Smooth muscle cell (in vitro differentiated cells): Measurements from ENCODE around the gene IGFBPL1. TPM values are rescaled to one million over a fixed set of nuclear protein-coding genes. Genes with fewer than 3 reads are reported as not detected.

Experiments used
- DNase-seq: peaks from one replicate; lab custom pipeline; 2025; ENCODE audit not compliant: unreplicated experiment; lab: John Stamatoyannopoulos, UW
- H2AFZ ChIP-seq: fragments of 200-600 bp; sonication (generic); 2 replicates; pipeline ENCODE4 v1.6.0; 2016; ENCODE audit warnings: antibody characterized with exemption, low read depth, mild to moderate bottlenecking
- H3F3A ChIP-seq: fragments of 200-600 bp; sonication (generic); 2 replicates; pipeline ENCODE4 v1.6.0; 2017; ENCODE audit warnings: antibody characterized with exemption, low read depth
- H3K27ac ChIP-seq: fragments of 200-600 bp; sonication (generic); 2 replicates; pipeline ENCODE4 v1.5.1; 2016; ENCODE audit warnings: low read depth, mild to moderate bottlenecking
- H3K27me3 ChIP-seq: fragments of 200-600 bp; sonication (generic); 2 replicates; pipeline ENCODE4 v1.6.1; 2016; ENCODE audit warnings: low read depth, mild to moderate bottlenecking
- H3K36me3 ChIP-seq: fragments of 200-600 bp; sonication (generic); 2 replicates; pipeline ENCODE4 v1.5.1; 2016; ENCODE audit warnings: low read depth
- H3K4me1 ChIP-seq: fragments of 200-600 bp; sonication (generic); 2 replicates; pipeline ENCODE4 v1.5.1; 2016; ENCODE audit warnings: low read depth
- H3K4me2 ChIP-seq: fragments of 200-600 bp; sonication (generic); 2 replicates; pipeline ENCODE4 v1.6.0; 2016; ENCODE audit warnings: mild to moderate bottlenecking
- H3K4me3 ChIP-seq: fragments of 200-600 bp; sonication (generic); 2 replicates; pipeline ENCODE4 v1.5.1; 2016; ENCODE audit warnings: mild to moderate bottlenecking
- H3K79me2 ChIP-seq: fragments of 200-600 bp; sonication (generic); 2 replicates; pipeline ENCODE4 v1.6.0; 2016; ENCODE audit warnings: low read depth, mild to moderate bottlenecking
- H3K9ac ChIP-seq: fragments of 200-600 bp; sonication (generic); 2 replicates; pipeline ENCODE4 v1.6.0; 2016; ENCODE audit warnings: low read depth
- H3K9me3 ChIP-seq: fragments of 200-600 bp; sonication (generic); replicated peaks from 2 replicates; pipeline ENCODE4 v1.5.1; 2016; ENCODE audit warnings: low read depth
- H4K20me1 ChIP-seq: fragments of 200-600 bp; sonication (generic); 2 replicates; pipeline ENCODE4 v1.6.0; 2016; ENCODE audit warnings: low read depth
- WGBS: methylation state at CpG from one replicate; pipeline ENCODE4 v1.1.7; 2016; ENCODE audit warnings: low lambda C conversion rate; 5-methylcytosine and 5-hydroxymethylcytosine counted together
- polyA plus RNA-seq: library from polyadenylated mRNA; unstranded; fragments of >200 nt; fragmentation: Nextera tagmentation; extraction: Ambion mirVana; gene quantifications from 2 replicates; pipeline ENCODE4 v1.2.1, GENCODE V29; 2016
- total RNA-seq: library from RNA; depleted of rRNA; stranded (reverse); fragments of >200 nt; gene quantifications from 2 replicates; pipeline ENCODE4 v1.2.3, GENCODE V29; 2014
- TF ChIP-seq, protein P1 (sequence below): fragments of 200-600 bp; sonication (generic); IDR thresholded peaks from 2 replicates; pipeline ENCODE4 v1.5.1; 2017; ENCODE audit warnings: borderline replicate concordance, mild to moderate bottlenecking, antibody characterized with exemption; ENCODE audit not compliant: insufficient read depth, poor library complexity, severe bottlenecking

IGFBPL1 gene
- total and polyA plus RNA-seq, 2 experiments from 2014 or later: 2.1 to 9.4 TPM

- no peaks in the 10 kb centered on the region for H3K79me2 ChIP-seq
- no peaks in the 10 kb centered on the region for H4K20me1 ChIP-seq
- no peak overlapping the region for H3K4me2 ChIP-seq
- H3K9me3 ChIP-seq: no peaks in the 10 kb centered on the region
- H3K36me3 ChIP-seq: no peaks in the 10 kb centered on the region
- no peak overlapping the region for H3K4me3 ChIP-seq
- WGBS: 78% methylated on average over 2 of the region's 2 CpGs
- H3K27ac ChIP-seq: no peak overlapping the region
- no peaks in the 10 kb centered on the region for H3K4me1 ChIP-seq
- H3F3A ChIP-seq: no peaks in the 10 kb centered on the region
- H2AFZ ChIP-seq: no peak overlapping the region
- DNase-seq: no peak
- TF ChIP-seq, protein P1, sequence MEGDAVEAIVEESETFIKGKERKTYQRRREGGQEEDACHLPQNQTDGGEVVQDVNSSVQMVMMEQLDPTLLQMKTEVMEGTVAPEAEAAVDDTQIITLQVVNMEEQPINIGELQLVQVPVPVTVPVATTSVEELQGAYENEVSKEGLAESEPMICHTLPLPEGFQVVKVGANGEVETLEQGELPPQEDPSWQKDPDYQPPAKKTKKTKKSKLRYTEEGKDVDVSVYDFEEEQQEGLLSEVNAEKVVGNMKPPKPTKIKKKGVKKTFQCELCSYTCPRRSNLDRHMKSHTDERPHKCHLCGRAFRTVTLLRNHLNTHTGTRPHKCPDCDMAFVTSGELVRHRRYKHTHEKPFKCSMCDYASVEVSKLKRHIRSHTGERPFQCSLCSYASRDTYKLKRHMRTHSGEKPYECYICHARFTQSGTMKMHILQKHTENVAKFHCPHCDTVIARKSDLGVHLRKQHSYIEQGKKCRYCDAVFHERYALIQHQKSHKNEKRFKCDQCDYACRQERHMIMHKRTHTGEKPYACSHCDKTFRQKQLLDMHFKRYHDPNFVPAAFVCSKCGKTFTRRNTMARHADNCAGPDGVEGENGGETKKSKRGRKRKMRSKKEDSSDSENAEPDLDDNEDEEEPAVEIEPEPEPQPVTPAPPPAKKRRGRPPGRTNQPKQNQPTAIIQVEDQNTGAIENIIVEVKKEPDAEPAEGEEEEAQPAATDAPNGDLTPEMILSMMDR: peak; percentile 26
- H3K9ac ChIP-seq: no peak overlapping the region
- H3K27me3 ChIP-seq: peaks cover 7% of the 10 kb centered on the region
These were observed 52.8 kb downstream of the IGFBPL1 start for GRCh38 chr9:38371495-38371894.

GRCh38 chr9:38370176-38370575 is 54.1 kb downstream of the IGFBPL1 start:
- Histone ChIP-seq H3K9me3 (no peaks in the 10 kb centered on the region), H3K36me3 (no peaks in the 10 kb centered on the region), H3K4me2 (no peak overlapping the region), H2AFZ (no peak overlapping the region), H3K79me2 (no peaks in the 10 kb centered on the region), H3F3A (no peaks in the 10 kb centered on the region), H3K27me3 (peaks cover 7% of the 10 kb centered on the region), H3K4me3 (no peak overlapping the region), H3K4me1 (no peaks in the 10 kb centered on the region), H3K9ac (no peak overlapping the region), H4K20me1 (no peaks in the 10 kb centered on the region), H3K27ac (no peak overlapping the region)
- DNase-seq: no peak
- 58% methylated on average over 4 of the region's 4 CpGs for WGBS
- TF ChIP-seq, protein P1: no peak

- peaks cover 7% of the 10 kb centered on the region for H3K27me3 ChIP-seq
- no peak overlapping the region for H3K9ac ChIP-seq
- H2AFZ ChIP-seq: no peak overlapping the region
- H3K9me3 ChIP-seq: no peaks in the 10 kb centered on the region
- no peaks in the 10 kb centered on the region for H4K20me1 ChIP-seq
- no peak overlapping the region for H3K4me2 ChIP-seq
- H3K27ac ChIP-seq: no peak overlapping the region
- TF ChIP-seq, protein P1: no peak
- 81% methylated on average over 2 of the region's 2 CpGs for WGBS
- H3K79me2 ChIP-seq: no peaks in the 10 kb centered on the region
- no peaks in the 10 kb centered on the region for H3K36me3 ChIP-seq
- DNase-seq: no peak
- no peak overlapping the region for H3K4me3 ChIP-seq
- H3F3A ChIP-seq: no peaks in the 10 kb centered on the region
- H3K4me1 ChIP-seq: no peaks in the 10 kb centered on the region
These were observed 55.5 kb downstream of the IGFBPL1 start for GRCh38 chr9:38368731-38369130.

GRCh38 chr9:38367898-38368297 is 56.4 kb downstream of the IGFBPL1 start:
- Histone ChIP-seq H3K27ac (no peak overlapping the region), H3K4me1 (no peaks in the 10 kb centered on the region), H3K79me2 (no peaks in the 10 kb centered on the region), H4K20me1 (no peaks in the 10 kb centered on the region), H3F3A (no peaks in the 10 kb centered on the region), H3K27me3 (peaks cover 3% of the 10 kb centered on the region), H3K4me3 (no peak overlapping the region), H3K9me3 (no peaks in the 10 kb centered on the region), H3K36me3 (no peaks in the 10 kb centered on the region), H3K9ac (no peak overlapping the region), H3K4me2 (no peak overlapping the region), H2AFZ (no peak overlapping the region)
- TF ChIP-seq, protein P1: no peak
- no peak for DNase-seq
